CD4-positive, alpha-beta memory T cell (primary cell): ENCODE data around the gene CABP7. TPM values are rescaled to one million over a fixed set of nuclear protein-coding genes. Genes with fewer than 3 reads are reported as not detected.

Experiments
- CTCF ChIA-PET: fragments of 350-600 bp; sonication (Branson Sonifier 250); formaldehyde crosslinking; loops from one replicate; lab custom pipeline; 2021; ENCODE audit warnings: inconsistent platforms; ENCODE audit not compliant: partially characterized antibody; lab: Charles Lee
- POLR2A ChIA-PET: fragments of 350-600 bp; sonication (Branson Sonifier 250); formaldehyde crosslinking; loops from one replicate; lab custom pipeline; 2021; ENCODE audit not compliant: partially characterized antibody; lab: Charles Lee
- DNase-seq, 5 donors: peaks; one replicate each; pipeline versions ENCODE4 v3.0.0 to v3.0.0-alpha.2; 2020 to 2022; ENCODE audit warnings: mixed read lengths in 1 of 5
- H3K27ac ChIP-seq: one replicate; pipeline ENCODE4 v1.7.0; 2013; ENCODE audit warnings: low read depth, low read length
- H3K27me3 ChIP-seq: 2 replicates; pipeline ENCODE4 v1.7.0; 2013; ENCODE audit warnings: mild to moderate bottlenecking, low read length, moderate library complexity; ENCODE audit not compliant: insufficient read depth
- H3K36me3 ChIP-seq: 2 replicates; pipeline ENCODE4 v1.7.0; 2013; ENCODE audit warnings: mild to moderate bottlenecking, low read length, moderate library complexity; ENCODE audit not compliant: insufficient read depth
- H3K4me1 ChIP-seq: 2 replicates; pipeline ENCODE4 v1.7.0; 2013; ENCODE audit warnings: mild to moderate bottlenecking, low read length, moderate library complexity; ENCODE audit not compliant: insufficient read depth
- H3K4me3 ChIP-seq, 2 donors: one replicate each; pipeline ENCODE4 v1.7.0; 2013; ENCODE audit warnings: low read length in 2 of 2, mild to moderate bottlenecking in 1 of 2
- H3K9me3 ChIP-seq, 2 donors: one replicate each; pipeline ENCODE4 v1.7.0; 2013; ENCODE audit warnings: low read length in 2 of 2, control low read depth in 1 of 2; ENCODE audit not compliant: control insufficient read depth in 1 of 2
- H3K27ac Mint-ChIP-seq, 7 donors: one replicate each; pipeline ENCODE4 v1.8.0; 2020 to 2021; ENCODE audit warnings: mixed read lengths in 7 of 7, mild to moderate bottlenecking in 6 of 7, inconsistent platforms in 3 of 7, moderate library complexity in 3 of 7
- H3K27me3 Mint-ChIP-seq, 2 donors: one replicate each; pipeline ENCODE4 v1.8.0; 2020 to 2021; ENCODE audit warnings: mixed read lengths in 2 of 2
- H3K36me3 Mint-ChIP-seq, 2 donors: one replicate each; pipeline ENCODE4 v1.8.0; 2020 to 2021; ENCODE audit warnings: mixed read lengths in 2 of 2, inconsistent platforms in 1 of 2, mild to moderate bottlenecking in 1 of 2
- H3K4me1 Mint-ChIP-seq, 4 donors: one replicate each; pipeline ENCODE4 v1.8.0; 2020 to 2021; ENCODE audit warnings: mixed read lengths in 4 of 4, mild to moderate bottlenecking in 1 of 4
- H3K4me3 Mint-ChIP-seq, 8 donors: one replicate each; pipeline ENCODE4 v1.8.0; 2020 to 2021; ENCODE audit warnings: mixed read lengths in 8 of 8, mild to moderate bottlenecking in 7 of 8, moderate library complexity in 6 of 8, inconsistent platforms in 3 of 8
- H3K9me3 Mint-ChIP-seq, 8 donors: one replicate each; pipeline ENCODE4 v1.8.0; 2020 to 2021; ENCODE audit warnings: mixed read lengths in 8 of 8, mild to moderate bottlenecking in 5 of 8, inconsistent platforms in 3 of 8, moderate library complexity in 1 of 8
- intact Hi-C: fragments of 100-400 bp; cut with micrococcal nuclease; formaldehyde crosslinking; loops from one replicate; pipeline ENCODE4 v1.15.1; 2023
- polyA plus RNA-seq, 2 donors: library from polyadenylated mRNA; unstranded; fragments of 300-500 nt; fragmentation: Illumina TruSeq; gene quantifications; one replicate each; pipeline ENCODE4 v1.2.3, GENCODE V29; 2021
- total RNA-seq, 2 experiments: library from RNA; stranded (reverse); gene quantifications; one replicate each; pipeline ENCODE4 v1.2.3, GENCODE V29; 2021

CABP7 gene
- total and polyA plus RNA-seq, 4 experiments from 2014 or later = 0.08 to 0.13 TPM; not detected in 2

- Mint-ChIP-seq H3K27me3 (peaks cover 0 to 2% of the 10 kb centered on the region in 2 donors), H3K4me3 (no peak overlapping the region), H3K27ac (no peak overlapping the region), H3K9me3 (no peaks in the 10 kb centered on the region), H3K4me1 (peaks cover 6 to 20% (median 16%) of the 10 kb centered on the region in 4 donors), H3K36me3 (peaks cover 0 to 6% of the 10 kb centered on the region in 2 donors)
- Histone ChIP-seq H3K27ac (no peak overlapping the region), H3K36me3 (no peaks in the 10 kb centered on the region), H3K27me3 (no peaks in the 10 kb centered on the region), H3K9me3 (no peaks in the 10 kb centered on the region), H3K4me3 (no peak overlapping the region), H3K4me1 (peaks cover 18% of the 10 kb centered on the region)
- POLR2A ChIA-PET = no interaction called here
- no peak for DNase-seq
- intact Hi-C loops = no loop called here
- CTCF ChIA-PET = no interaction called here
These were observed 16.8 kb upstream of the CABP7 start for GRCh38 chr22:29702931-29703501.

GRCh38 chr22:29703569-29704195, 16.1 kb upstream of the CABP7 start:
- intact Hi-C loops = no loop called here
- H3K36me3 Mint-ChIP-seq = peaks cover 0 to 1% of the 10 kb centered on the region in 2 donors
- H3K4me3 Mint-ChIP-seq = no peak overlapping the region
- peaks cover 0 to 2% of the 10 kb centered on the region in 2 donors for H3K27me3 Mint-ChIP-seq
- CTCF ChIA-PET = no interaction called here
- H3K27ac Mint-ChIP-seq = no peak overlapping the region
- peaks cover 6 to 20% (median 16%) of the 10 kb centered on the region in 4 donors for H3K4me1 Mint-ChIP-seq
- Histone ChIP-seq H3K27ac (no peak overlapping the region), H3K9me3 (no peaks in the 10 kb centered on the region), H3K36me3 (no peaks in the 10 kb centered on the region), H3K4me3 (no peak overlapping the region), H3K27me3 (no peaks in the 10 kb centered on the region), H3K4me1 (peaks cover 18% of the 10 kb centered on the region)
- DNase-seq = no peak
- no peaks in the 10 kb centered on the region for H3K9me3 Mint-ChIP-seq
- POLR2A ChIA-PET = no interaction called here

- Mint-ChIP-seq H3K27me3 (peaks cover 0 to 2% of the 10 kb centered on the region in 2 donors), H3K9me3 (no peaks in the 10 kb centered on the region), H3K4me1 (peaks cover 6 to 20% (median 16%) of the 10 kb centered on the region in 4 donors), H3K4me3 (no peak overlapping the region), H3K27ac (no peak overlapping the region), H3K36me3 (no peaks in the 10 kb centered on the region)
- ChIA-PET CTCF (no interaction called here), POLR2A (no interaction called here)
- DNase-seq = peak in 1 of 5 donors; percentile 3
- Histone ChIP-seq H3K36me3 (no peaks in the 10 kb centered on the region), H3K4me1 (peaks cover 18% of the 10 kb centered on the region), H3K4me3 (no peak overlapping the region), H3K27me3 (no peaks in the 10 kb centered on the region), H3K27ac (no peak overlapping the region), H3K9me3 (no peaks in the 10 kb centered on the region)
- intact Hi-C loops = no loop called here
These were observed 15.1 kb upstream of the CABP7 start for GRCh38 chr22:29704528-29705285.

GRCh38 chr22:29705651-29706050, 14.2 kb upstream of the CABP7 start:
- no peaks in the 10 kb centered on the region for H3K36me3 ChIP-seq
- H3K9me3 ChIP-seq = no peaks in the 10 kb centered on the region
- peaks cover 0 to 2% of the 10 kb centered on the region in 2 donors for H3K27me3 Mint-ChIP-seq
- peaks cover 6 to 14% (median 11%) of the 10 kb centered on the region in 4 donors for H3K4me1 Mint-ChIP-seq
- no peaks in the 10 kb centered on the region for H3K36me3 Mint-ChIP-seq
- intact Hi-C loops = no loop called here
- no peaks in the 10 kb centered on the region for H3K27me3 ChIP-seq
- H3K9me3 Mint-ChIP-seq = no peaks in the 10 kb centered on the region
- H3K4me1 ChIP-seq = peaks cover 13% of the 10 kb centered on the region
- no peak overlapping the region for H3K4me3 ChIP-seq
- no peak overlapping the region for H3K27ac Mint-ChIP-seq
- H3K27ac ChIP-seq = no peak overlapping the region
- peak in 1 of 5 donors; percentile 29 for DNase-seq
- CTCF ChIA-PET = no interaction called here
- POLR2A ChIA-PET = no interaction called here
- no peak overlapping the region for H3K4me3 Mint-ChIP-seq

- Histone ChIP-seq H3K4me1 (peaks cover 5% of the 10 kb centered on the region), H3K36me3 (no peaks in the 10 kb centered on the region), H3K27me3 (no peaks in the 10 kb centered on the region), H3K4me3 (no peak overlapping the region), H3K27ac (no peak overlapping the region), H3K9me3 (no peaks in the 10 kb centered on the region)
- Mint-ChIP-seq H3K36me3 (no peaks in the 10 kb centered on the region), H3K27me3 (peaks cover 0 to 2% of the 10 kb centered on the region in 2 donors), H3K4me3 (no peak overlapping the region), H3K27ac (no peak overlapping the region), H3K9me3 (no peaks in the 10 kb centered on the region), H3K4me1 (peaks cover under 1 to 6% (median 4%) of the 10 kb centered on the region in 4 donors)
- ChIA-PET POLR2A (no interaction called here), CTCF (no interaction called here)
- intact Hi-C loops = no loop called here
- DNase-seq = peak in 1 of 5 donors; percentile 3
These were observed 13.3 kb upstream of the CABP7 start for GRCh38 chr22:29706486-29706885.

- Histone ChIP-seq H3K27me3 (no peaks in the 10 kb centered on the region), H3K4me1 (no peaks in the 10 kb centered on the region), H3K4me3 (no peak overlapping the region), H3K36me3 (no peaks in the 10 kb centered on the region), H3K27ac (no peak overlapping the region), H3K9me3 (no peaks in the 10 kb centered on the region)
- no peak for DNase-seq
- Mint-ChIP-seq H3K9me3 (no peaks in the 10 kb centered on the region), H3K27ac (no peak overlapping the region), H3K27me3 (peaks cover 0 to 3% of the 10 kb centered on the region in 2 donors), H3K4me1 (peaks cover 0 to 2% (median under 1%) of the 10 kb centered on the region in 4 donors), H3K36me3 (no peaks in the 10 kb centered on the region), H3K4me3 (no peak overlapping the region)
- intact Hi-C loops = no loop called here
- CTCF ChIA-PET = no interaction called here
- POLR2A ChIA-PET = no interaction called here
These were observed 12.8 kb upstream of the CABP7 start for GRCh38 chr22:29707010-29707409.

GRCh38 chr22:29707471-29707870, 12.3 kb upstream of the CABP7 start:
- no peaks in the 10 kb centered on the region for H3K9me3 ChIP-seq
- CTCF ChIA-PET = no interaction called here
- DNase-seq = no peak
- no peaks in the 10 kb centered on the region for H3K27me3 ChIP-seq
- Mint-ChIP-seq H3K27me3 (peaks cover 0 to 7% of the 10 kb centered on the region in 2 donors), H3K27ac (peak overlapping the region in 1 of 7 donors; percentile 53), H3K9me3 (no peaks in the 10 kb centered on the region), H3K4me3 (no peak overlapping the region), H3K4me1 (peaks cover 0 to 2% (median 0%) of the 10 kb centered on the region in 4 donors), H3K36me3 (no peaks in the 10 kb centered on the region)
- H3K4me1 ChIP-seq = no peaks in the 10 kb centered on the region
- intact Hi-C loops = no loop called here
- H3K36me3 ChIP-seq = no peaks in the 10 kb centered on the region
- no peak overlapping the region for H3K4me3 ChIP-seq
- POLR2A ChIA-PET = no interaction called here
- H3K27ac ChIP-seq = no peak overlapping the region
